ENCODE measurements around the gene FKBP2.

FKBP2 gene

DNA sequence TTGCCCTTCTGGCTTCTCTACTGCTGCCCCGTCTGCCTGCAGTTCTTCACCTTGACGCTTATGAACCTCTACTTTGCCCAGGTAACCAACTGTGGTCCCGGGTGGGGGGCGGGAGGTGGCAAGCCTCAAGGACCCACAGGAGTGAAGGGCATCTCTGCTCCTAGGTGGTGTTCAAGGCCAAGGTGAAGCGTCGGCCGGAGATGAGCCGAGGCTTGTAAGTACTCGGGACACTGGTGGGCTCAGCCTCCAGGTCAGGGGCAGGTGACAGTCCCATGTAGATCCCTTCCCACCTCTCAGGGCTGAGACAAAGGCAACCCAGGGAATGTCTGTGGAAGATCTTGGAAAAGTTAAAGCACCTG, 45.9 kb downstream of the FKBP2 start:
- DNase-seq, result no peak

DNA sequence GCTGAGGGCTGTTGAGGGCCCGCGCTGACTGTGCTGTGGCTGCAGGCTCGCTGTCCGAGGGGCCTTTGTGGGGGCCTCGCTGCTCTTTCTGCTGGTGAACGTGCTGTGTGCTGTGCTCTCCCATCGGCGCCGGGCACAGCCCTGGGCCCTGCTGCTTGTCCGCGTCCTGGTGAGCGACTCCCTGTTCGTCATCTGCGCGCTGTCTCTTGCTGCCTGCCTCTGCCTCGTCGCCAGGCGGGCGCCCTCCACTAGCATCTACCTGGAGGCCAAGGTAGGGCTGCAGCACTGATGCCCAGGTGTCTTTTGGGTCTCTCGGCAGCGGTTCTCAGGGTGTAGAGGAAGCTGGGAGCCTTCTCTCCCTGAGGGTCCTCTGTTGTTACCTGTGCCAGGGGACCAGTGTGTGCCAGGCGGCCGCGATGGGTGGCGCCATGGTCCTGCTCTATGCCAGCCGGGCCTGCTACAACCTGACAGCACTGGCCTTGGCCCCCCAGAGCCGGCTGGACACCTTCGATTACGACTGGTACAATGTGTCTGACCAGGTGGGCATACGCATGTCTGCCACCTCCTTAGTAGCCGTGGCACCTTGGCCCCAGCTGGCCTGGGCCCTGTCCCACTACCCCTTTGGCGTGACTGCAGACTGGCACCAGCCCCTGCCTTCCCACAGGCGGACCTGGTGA, 46.9 kb downstream of the FKBP2 start:
- no peak for DNase-seq

DNA sequence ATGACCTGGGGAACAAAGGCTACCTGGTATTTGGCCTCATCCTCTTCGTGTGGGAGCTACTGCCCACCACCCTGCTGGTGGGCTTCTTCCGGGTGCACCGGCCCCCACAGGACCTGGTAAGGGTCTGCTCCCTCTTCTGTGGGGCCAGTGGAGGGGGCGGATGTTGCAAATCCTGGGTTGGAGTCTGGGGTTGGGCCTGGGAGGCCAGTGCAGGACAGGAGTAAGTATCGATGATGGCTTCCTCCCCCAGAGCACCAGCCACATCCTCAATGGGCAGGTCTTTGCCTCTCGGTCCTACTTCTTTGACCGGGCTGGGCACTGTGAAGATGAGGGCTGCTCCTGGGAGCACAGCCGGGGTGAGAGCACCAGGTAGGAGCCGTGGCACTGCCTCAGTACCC, 47.5 kb downstream of the FKBP2 start:
- DNase-seq, result no peak

DNA sequence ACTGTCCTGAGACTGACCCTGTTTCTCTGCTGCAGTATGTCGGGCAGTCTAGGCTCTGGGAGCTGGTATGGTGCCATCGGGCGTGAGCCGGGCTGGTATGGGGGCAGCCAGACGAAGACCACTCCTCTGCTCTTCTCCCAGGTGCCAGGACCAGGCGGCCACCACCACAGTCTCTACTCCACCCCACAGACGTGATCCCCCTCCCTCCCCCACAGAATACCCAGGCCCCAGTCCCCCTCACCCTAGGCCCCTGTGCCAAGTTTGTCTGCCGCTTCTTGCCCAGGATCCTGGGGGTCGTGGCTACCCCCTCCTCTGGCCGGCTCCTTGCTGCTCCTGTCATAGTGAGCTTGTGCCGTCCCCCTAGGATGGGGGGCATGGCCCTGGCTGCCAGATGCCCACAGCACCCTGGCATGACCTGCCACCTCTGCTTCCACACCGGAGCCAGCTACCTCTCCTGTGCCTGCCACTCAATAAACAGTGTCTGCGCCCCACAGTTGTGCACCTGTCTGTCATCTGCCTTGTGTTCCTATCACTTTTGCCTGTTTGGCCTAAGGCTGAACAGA, 48.2 kb downstream of the FKBP2 start:
- DNase-seq, result no peak

DNA sequence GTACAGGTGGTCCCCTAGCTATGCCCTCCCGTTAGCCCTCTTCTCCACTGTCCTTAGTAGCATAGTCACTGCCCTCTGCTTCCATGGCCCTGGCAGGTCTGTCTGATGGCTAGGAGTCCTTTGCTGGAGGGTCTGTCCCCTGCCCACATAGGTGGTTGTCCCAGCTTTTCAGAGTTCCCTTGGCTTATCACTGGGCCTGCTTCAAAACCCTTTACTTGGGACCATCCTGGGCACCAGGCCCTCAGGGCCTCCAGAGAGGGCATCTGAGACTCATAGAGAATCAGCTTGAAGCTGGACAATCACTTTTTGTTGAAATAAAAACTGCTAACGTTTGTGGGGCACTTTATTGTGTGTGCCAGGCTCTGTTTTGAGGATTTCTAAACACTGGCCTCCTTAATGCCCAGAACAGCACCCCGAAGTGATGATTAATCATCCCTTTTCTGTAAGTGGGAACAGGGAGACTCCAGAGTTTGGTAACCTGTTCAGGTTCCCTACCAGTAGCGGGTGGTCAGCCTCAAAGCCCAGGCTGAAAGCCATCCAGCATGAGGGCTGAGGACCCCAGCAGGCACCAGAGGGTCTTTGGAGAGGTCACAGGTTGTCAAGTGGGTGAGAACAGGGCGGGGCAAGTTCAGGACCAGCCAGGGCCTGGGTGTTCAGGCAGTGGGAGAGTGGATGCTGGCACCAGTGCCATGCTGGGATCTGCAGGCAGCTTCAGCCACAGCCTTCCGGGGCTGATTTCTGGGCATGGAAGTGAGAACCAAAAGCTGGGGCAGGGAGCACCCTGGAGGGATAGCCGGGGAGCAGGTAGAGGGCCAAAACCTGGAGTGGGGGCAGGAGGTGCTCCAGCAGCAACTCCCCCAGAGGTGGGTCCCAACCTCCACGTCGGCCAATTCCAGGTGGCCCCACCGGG, 49.7 kb downstream of the FKBP2 start:
- DNase-seq, result no peak

DNA sequence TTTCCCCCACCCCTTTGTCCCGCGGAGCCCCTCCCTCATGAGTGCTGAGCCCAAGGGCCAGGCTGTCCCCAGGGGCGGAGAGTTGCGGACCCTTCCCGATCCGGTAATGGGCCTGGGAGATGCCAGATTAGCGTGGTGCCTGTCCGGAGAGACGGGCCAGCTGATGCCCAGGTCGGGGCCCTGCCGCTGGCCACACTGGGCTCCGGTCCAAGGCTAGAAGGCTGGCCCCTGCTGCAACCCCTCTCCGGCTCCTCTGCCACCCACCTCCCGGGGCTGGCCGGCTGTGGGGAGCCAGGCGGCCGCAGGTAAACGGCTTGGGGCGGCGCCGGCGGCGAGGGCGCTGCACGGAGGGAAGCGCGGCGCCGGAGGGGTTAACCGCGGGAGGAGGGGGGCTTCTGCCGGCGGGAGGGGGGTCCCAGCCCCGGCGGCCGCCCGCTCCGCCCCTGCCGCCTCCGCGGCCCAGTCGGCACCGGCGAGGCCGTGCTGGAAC, 50.4 kb downstream of the FKBP2 start, which contains the start of gene KCNK4:
Gene KCNK4 (plus strand): TSS at position 41 of the 490 bp plus-strand sequence. CDS start 1,717 bp downstream, outside the sequence.
- no peak for DNase-seq

DNA sequence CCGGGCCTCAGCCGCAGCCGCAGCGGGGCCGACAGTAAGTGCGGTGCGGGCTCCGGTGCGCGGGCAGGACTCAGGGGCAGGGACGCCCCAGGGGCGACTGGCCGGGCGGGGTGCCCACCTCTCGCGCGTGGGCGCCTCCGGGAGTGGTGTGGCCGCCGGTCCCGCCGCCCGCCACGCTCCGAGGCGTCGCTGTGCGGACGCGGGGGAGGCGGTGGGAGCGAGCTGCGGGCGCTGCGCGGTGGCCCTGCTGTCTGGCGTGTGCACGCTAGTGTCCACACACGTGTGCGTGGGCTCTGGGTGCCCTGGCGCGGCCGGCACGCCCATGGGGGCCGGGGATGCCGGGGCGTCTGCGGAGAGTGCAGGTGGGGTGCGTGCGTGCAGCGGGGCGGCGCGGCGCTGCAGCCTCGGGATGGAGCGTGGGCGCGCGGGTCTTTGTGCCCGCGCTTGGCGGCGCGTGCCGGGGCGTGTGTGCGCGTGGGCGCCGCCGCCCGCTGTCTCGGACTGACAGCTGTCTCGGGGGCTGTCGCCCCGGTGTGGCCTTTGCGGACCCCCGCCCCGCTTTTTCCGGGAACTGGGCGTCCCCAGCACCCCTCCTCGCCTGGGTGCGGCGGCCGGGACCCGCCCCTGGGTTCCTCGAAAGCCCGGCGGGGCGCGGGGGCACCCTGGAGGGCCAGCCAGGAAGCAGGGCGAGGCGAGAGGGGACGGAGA, 51.0 kb downstream of the FKBP2 start:
- no peak for DNase-seq

DNA sequence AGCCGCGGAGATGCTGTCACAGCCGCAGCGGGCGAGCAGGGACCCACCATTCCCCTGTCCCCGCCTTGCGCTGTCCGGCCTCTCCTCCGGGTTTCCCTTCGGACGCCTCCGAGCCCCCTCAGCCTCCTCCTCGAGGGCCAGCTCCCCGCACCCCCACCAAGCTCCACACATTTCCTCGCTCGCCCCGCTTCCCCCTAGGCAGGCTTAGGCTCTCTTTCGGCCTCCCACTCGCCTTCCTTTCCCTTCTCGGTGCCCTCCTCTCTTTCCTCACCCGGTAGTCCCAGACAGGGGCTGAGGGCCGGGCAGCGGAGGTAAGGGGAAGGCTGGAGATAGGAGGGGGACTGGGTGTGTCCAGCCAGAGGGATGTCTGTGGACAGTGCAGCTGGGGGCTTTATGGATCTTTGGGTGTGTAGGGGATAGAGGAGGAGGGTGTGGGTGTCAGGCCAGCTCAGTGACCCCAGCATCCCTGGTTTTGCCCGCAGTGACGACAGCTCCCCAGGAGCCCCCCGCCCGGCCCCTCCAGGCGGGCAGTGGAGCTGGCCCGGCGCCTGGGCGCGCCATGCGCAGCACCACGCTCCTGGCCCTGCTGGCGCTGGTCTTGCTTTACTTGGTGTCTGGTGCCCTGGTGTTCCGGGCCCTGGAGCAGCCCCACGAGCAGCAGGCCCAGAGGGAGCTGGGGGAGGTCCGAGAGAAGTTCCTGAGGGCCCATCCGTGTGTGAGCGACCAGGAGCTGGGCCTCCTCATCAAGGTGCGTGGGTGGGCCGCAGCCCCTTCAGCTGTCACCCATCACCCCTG, 51.8 kb downstream of the FKBP2 start:
- no peak for DNase-seq

Data from activated CD4-positive, alpha-beta T cell treated with anti-CD3 and anti-CD28 coated beads for 48 hours (primary cell).